B cell (primary cell): ENCODE measurements around the gene PHF21B. TPM values are rescaled to one million over a fixed set of nuclear protein-coding genes. Genes with fewer than 3 reads are reported as not detected.

Experiments
- ATAC-seq: fragments of 200-7000 bp; cut with Tn5 transposase; one replicate; pipeline ENCODE4 v1.10.0; 2021; ENCODE audit warnings: low read depth, mild to moderate bottlenecking, moderate number of reproducible peaks, moderate library complexity
- CTCF ChIA-PET: fragments of 350-600 bp; sonication (Branson Sonifier 250); formaldehyde crosslinking; loops from one replicate; lab custom pipeline; 2021; ENCODE audit warnings: antibody characterized with exemption, inconsistent platforms; lab: Charles Lee
- POLR2A ChIA-PET: fragments of 350-600 bp; sonication (Branson Sonifier 250); formaldehyde crosslinking; loops from one replicate; lab custom pipeline; 2021; ENCODE audit warnings: antibody characterized with exemption; lab: Charles Lee
- DNase-seq: peaks from one replicate; pipeline ENCODE4 v3.0.0; 2013
- H2AFZ ChIP-seq: 2 replicates; pipeline ENCODE4 v1.6.1; 2012; ENCODE audit warnings: mild to moderate bottlenecking, low read depth, low read length; ENCODE audit not compliant: insufficient read depth, poor library complexity, severe bottlenecking
- H3K27ac ChIP-seq, 2 donors: 1 replicate in 1 of 2; 2 replicates in 1 of 2; pipeline ENCODE4 v1.5.1; 2012 to 2013; ENCODE audit warnings: low read length in 2 of 2, mild to moderate bottlenecking in 2 of 2, moderate library complexity in 1 of 2
- H3K27me3 ChIP-seq, 4 experiments: fragments of 200-600 bp in 1 of 4; sonication (generic) in 1 of 4; replicated peaks in 1 of 4; 1 replicate in 2 of 4; 2 replicates in 2 of 4; pipeline versions ENCODE4 v1.6.1 to v1.7.0; 2013 to 2016; ENCODE audit warnings: low read length in 3 of 4, mild to moderate bottlenecking in 2 of 4, mixed read lengths in 1 of 4, moderate library complexity in 1 of 4; ENCODE audit not compliant: insufficient read depth in 4 of 4, control insufficient read depth in 3 of 4; ENCODE audit errors: control extremely low read depth in 1 of 4
- H3K36me3 ChIP-seq, 2 experiments: replicated peaks in 1 of 2; 1 replicate in 1 of 2; 2 replicates in 1 of 2; pipeline versions ENCODE4 v1.6.1 to v1.7.1; 2013; ENCODE audit warnings: low read length in 1 of 2; ENCODE audit not compliant: insufficient read depth in 2 of 2, control insufficient read depth in 1 of 2; ENCODE audit errors: control extremely low read depth in 1 of 2, extremely low read depth in 1 of 2
- H3K4me1 ChIP-seq, 2 donors: fragments of 200-600 bp in 1 of 2; sonication (generic) in 1 of 2; 1 replicate in 1 of 2; 2 replicates in 1 of 2; pipeline versions ENCODE4 v1.5.1 to v1.6.1; 2013 to 2017; ENCODE audit warnings: low read length in 2 of 2; ENCODE audit not compliant: control insufficient read depth in 2 of 2, insufficient read depth in 2 of 2
- H3K4me2 ChIP-seq: replicated peaks from 2 replicates; pipeline ENCODE3; 2012; ENCODE audit warnings: mild to moderate bottlenecking, low read depth, low read length; ENCODE audit not compliant: poor library complexity, severe bottlenecking
- H3K4me3 ChIP-seq, 5 experiments: fragments of 200-600 bp in 1 of 5; sonication (generic) in 1 of 5; 1 replicate in 3 of 5; 2 replicates in 2 of 5; pipeline versions ENCODE4 v1.5.1 to v1.7.0; 2011 to 2016; ENCODE audit warnings: low read length in 4 of 5, mild to moderate bottlenecking in 4 of 5, low read depth in 2 of 5, control low read depth in 1 of 5, moderate library complexity in 1 of 5; ENCODE audit not compliant: insufficient read depth in 1 of 5; ENCODE audit errors: control extremely low read depth in 1 of 5, extremely low read depth in 1 of 5
- H3K79me2 ChIP-seq: fragments of 200-600 bp; sonication (generic); one replicate; pipeline ENCODE4 v1.6.0; 2016; ENCODE audit warnings: low read length; ENCODE audit not compliant: control insufficient read depth, insufficient read depth
- H3K9ac ChIP-seq: fragments of 200-600 bp; sonication (generic); 2 replicates; pipeline ENCODE4 v1.6.1; 2017; ENCODE audit warnings: mild to moderate bottlenecking, low read length, moderate library complexity
- H3K9me3 ChIP-seq, 3 donors: one replicate each; pipeline versions ENCODE4 v1.6.1 to v1.7.1; 2013; ENCODE audit warnings: low read length in 2 of 3; ENCODE audit not compliant: control insufficient read depth in 2 of 3, insufficient read depth in 1 of 3; ENCODE audit errors: control extremely low read depth in 1 of 3
- H4K20me1 ChIP-seq: 2 replicates; pipeline ENCODE4 v1.6.0; 2012; ENCODE audit warnings: mild to moderate bottlenecking, low read length; ENCODE audit not compliant: insufficient read depth, control insufficient read depth, poor library complexity, severe bottlenecking
- H3K27ac Mint-ChIP-seq: one replicate; pipeline ENCODE4 v1.8.0; 2021; ENCODE audit warnings: mixed read lengths
- H3K27me3 Mint-ChIP-seq: one replicate; pipeline ENCODE4 v1.8.0; 2021; ENCODE audit warnings: mixed read lengths
- H3K4me1 Mint-ChIP-seq: one replicate; pipeline ENCODE4 v1.8.0; 2021; ENCODE audit warnings: mixed read lengths
- H3K4me3 Mint-ChIP-seq: one replicate; pipeline ENCODE4 v1.8.0; 2021; ENCODE audit warnings: mixed read lengths
- H3K9me3 Mint-ChIP-seq: one replicate; pipeline ENCODE4 v1.8.0; 2022; ENCODE audit warnings: mixed read lengths; ENCODE audit not compliant: insufficient read depth
- CTCF ChIP-seq: fragments of 200-600 bp; IDR thresholded peaks from one replicate; pipeline ENCODE4 v1.8.0; 2022; ENCODE audit warnings: antibody characterized with exemption, mild to moderate bottlenecking
- EZH2 ChIP-seq: IDR thresholded peaks from 2 replicates; pipeline ENCODE4 v1.6.1; 2012; ENCODE audit warnings: borderline replicate concordance, low read depth, mild to moderate bottlenecking, moderate library complexity, low read length; ENCODE audit not compliant: insufficient read depth, poor library complexity, severe bottlenecking
- WGBS: methylation state at CpG from one replicate; pipeline ENCODE4 v1.1.5; 2013; ENCODE audit warnings: missing lambda C conversion rate; ENCODE audit not compliant: insufficient coverage; 5-methylcytosine and 5-hydroxymethylcytosine counted together
- intact Hi-C: fragments of 100-400 bp; cut with micrococcal nuclease; formaldehyde crosslinking; loops from one replicate; pipeline ENCODE4 v1.10.0; 2022
- polyA plus RNA-seq: library from polyadenylated mRNA; depleted of rRNA; stranded (reverse); fragments of >200 nt; gene quantifications from 2 replicates; pipeline ENCODE4 v1.2.3, GENCODE V29; 2012
- total RNA-seq, 2 donors: library from RNA; stranded (reverse); fragments of 120-200 nt in 1 of 2; gene quantifications; 1 replicate in 1 of 2; 2 replicates in 1 of 2; pipeline versions ENCODE4 v1.2.3 to v1.2.4, GENCODE V29; 2013 to 2022

PHF21B gene
- total and polyA plus RNA-seq, 2 donors (not counting 1 experiment from before 2014, with no cell fraction given) = not detected

- Mint-ChIP-seq H3K9me3 (no peaks in the 10 kb centered on the region), H3K27me3 (peaks cover 6% of the 10 kb centered on the region), H3K4me3 (no peak overlapping the region), H3K27ac (no peak overlapping the region), H3K4me1 (no peaks in the 10 kb centered on the region)
- ChIA-PET POLR2A (no interaction called here), CTCF (interaction anchor here (1.0 kb wide), 1 partner anchor 12 kb away, joined by 3 read pairs; no protein-coding TSS in a partner anchor)
- WGBS = 77% methylated on average over 8 of the region's 8 CpGs
- H3K79me2 ChIP-seq = no peaks in the 10 kb centered on the region
- H3K4me3 ChIP-seq = no peak overlapping the region
- ATAC-seq (no peak), DNase-seq (no peak)
- no peaks in the 10 kb centered on the region for H3K9me3 ChIP-seq
- H3K27me3 ChIP-seq = no peaks in the 10 kb centered on the region
- no peaks in the 10 kb centered on the region for H3K36me3 ChIP-seq
- H3K4me1 ChIP-seq = no peaks in the 10 kb centered on the region
- no peak overlapping the region for H3K4me2 ChIP-seq
- no peaks in the 10 kb centered on the region for H4K20me1 ChIP-seq
- no peak for TF ChIP-seq EZH2
- TF ChIP-seq CTCF = no peak
- intact Hi-C loops = no loop called here
- H2AFZ ChIP-seq = no peak overlapping the region
- H3K27ac ChIP-seq = no peak overlapping the region
- H3K9ac ChIP-seq = no peak overlapping the region
Measured at GRCh38 chr22:44937216-44937615, 72.6 kb downstream of the PHF21B start.

GRCh38 chr22:44936201-44936600 lies 73.6 kb downstream of the PHF21B start:
- no peak overlapping the region for H3K4me3 Mint-ChIP-seq
- Histone ChIP-seq H3K79me2 (no peaks in the 10 kb centered on the region), H2AFZ (no peak overlapping the region), H3K4me3 (no peak overlapping the region), H3K4me2 (no peak overlapping the region), H4K20me1 (no peaks in the 10 kb centered on the region), H3K36me3 (no peaks in the 10 kb centered on the region), H3K4me1 (no peaks in the 10 kb centered on the region), H3K27ac (no peak overlapping the region), H3K9me3 (no peaks in the 10 kb centered on the region), H3K27me3 (no peaks in the 10 kb centered on the region), H3K9ac (no peak overlapping the region)
- ChIA-PET POLR2A (no interaction called here), CTCF (interaction anchor here (1.0 kb wide), 1 partner anchor 11 kb away, joined by 3 read pairs; no protein-coding TSS in a partner anchor)
- ATAC-seq (no peak), DNase-seq (no peak)
- H3K27ac Mint-ChIP-seq = no peak overlapping the region
- TF ChIP-seq CTCF = no peak
- no peak for TF ChIP-seq EZH2
- intact Hi-C loops = no loop called here
- no peaks in the 10 kb centered on the region for H3K4me1 Mint-ChIP-seq
- 88% methylated on average over 15 of the region's 16 CpGs for WGBS
- peaks cover 6% of the 10 kb centered on the region for H3K27me3 Mint-ChIP-seq
- no peaks in the 10 kb centered on the region for H3K9me3 Mint-ChIP-seq
